ENCODE data around the gene MAPK13.

Gene MAPK13

GRCh38 chr6:36094753-36095496, 35.4 kb upstream of the MAPK13 start:
- DNase-seq (ENCODE audit: extremely low spot score) = peak; percentile 69
- TF ChIP-seq CTCF (IDR thresholded peaks at IDR 0.05; ENCODE audit: control extremely low read depth, extremely low read depth, low read depth, missing control alignments) = peak; percentile 92
- CTCF ChIA-PET = interaction anchor here (0.6 to 7.8 kb wide), 62 partner anchors 9 to 661 kb away, joined by 3 to 157 read pairs (median 4); partner anchors contain the start of genes ARMC12, MAPK13, MAPK14 and SLC26A8
- POLR2A ChIA-PET = interaction anchor here (1.0 kb wide), 1 partner anchor 68 kb away, joined by 3 read pairs; the partner anchor contains the start of gene MAPK14

GRCh38 chr6:36095497-36096391, 34.6 kb upstream of the MAPK13 start:
- TF ChIP-seq CTCF (IDR thresholded peaks at IDR 0.05; ENCODE audit: control extremely low read depth, extremely low read depth, low read depth, missing control alignments) = no peak
- no peak for DNase-seq (ENCODE audit: extremely low spot score)
- ChIA-PET CTCF (interaction anchor here (0.6 to 7.8 kb wide), 54 partner anchors 8 to 660 kb away, joined by 3 to 157 read pairs (median 4); partner anchors contain the start of genes ARMC12, MAPK13, MAPK14 and SLC26A8), POLR2A (interaction anchor here (1.0 kb wide), 1 partner anchor 68 kb away, joined by 3 read pairs; the partner anchor contains the start of gene MAPK14)

- DNase-seq (ENCODE audit: extremely low spot score) = no peak
- ChIA-PET POLR2A (no interaction called here), CTCF (interaction anchor here (1.8 to 7.8 kb wide), 2 partner anchors 71 to 72 kb away, joined by 6 to 157 read pairs; partner anchors contain the start of genes MAPK14 and SLC26A8)
- no peak for TF ChIP-seq CTCF (IDR thresholded peaks at IDR 0.05; ENCODE audit: control extremely low read depth, extremely low read depth, low read depth, missing control alignments)
Measured at GRCh38 chr6:36098253-36098919, 31.9 kb upstream of the MAPK13 start.

GRCh38 chr6:36098920-36099647, 31.2 kb upstream of the MAPK13 start:
- no peak for TF ChIP-seq CTCF (IDR thresholded peaks at IDR 0.05; ENCODE audit: control extremely low read depth, extremely low read depth, low read depth, missing control alignments)
- ChIA-PET POLR2A (no interaction called here), CTCF (interaction anchor here (1.8 kb wide), 1 partner anchor 72 kb away, joined by 6 read pairs; the partner anchor contains the start of gene MAPK14)
- no peak for DNase-seq (ENCODE audit: extremely low spot score)

GRCh38 chr6:36099869-36100483, 30.3 kb upstream of the MAPK13 start:
- POLR2A ChIA-PET = no interaction called here
- no peak for DNase-seq (ENCODE audit: extremely low spot score)
- CTCF ChIA-PET = interaction anchor here (1.2 to 1.8 kb wide), 2 partner anchors 21 to 73 kb away, joined by 5 to 6 read pairs; partner anchors contain the start of gene MAPK14
- TF ChIP-seq CTCF (IDR thresholded peaks at IDR 0.05; ENCODE audit: control extremely low read depth, extremely low read depth, low read depth, missing control alignments) = no peak

All from GM10248 (cell line).